HG03575 (cell line): ENCODE data around the gene MYH14.

Experiments used
- ATAC-seq: cut with Tn5 transposase; IDR thresholded peaks from one replicate; pipeline ENCODE4 v1.9.1; 2021; ENCODE audit not compliant: unreplicated experiment, insufficient number of reproducible peaks, low FRiP score; ENCODE audit errors: extremely low read depth

MYH14 gene

DNA sequence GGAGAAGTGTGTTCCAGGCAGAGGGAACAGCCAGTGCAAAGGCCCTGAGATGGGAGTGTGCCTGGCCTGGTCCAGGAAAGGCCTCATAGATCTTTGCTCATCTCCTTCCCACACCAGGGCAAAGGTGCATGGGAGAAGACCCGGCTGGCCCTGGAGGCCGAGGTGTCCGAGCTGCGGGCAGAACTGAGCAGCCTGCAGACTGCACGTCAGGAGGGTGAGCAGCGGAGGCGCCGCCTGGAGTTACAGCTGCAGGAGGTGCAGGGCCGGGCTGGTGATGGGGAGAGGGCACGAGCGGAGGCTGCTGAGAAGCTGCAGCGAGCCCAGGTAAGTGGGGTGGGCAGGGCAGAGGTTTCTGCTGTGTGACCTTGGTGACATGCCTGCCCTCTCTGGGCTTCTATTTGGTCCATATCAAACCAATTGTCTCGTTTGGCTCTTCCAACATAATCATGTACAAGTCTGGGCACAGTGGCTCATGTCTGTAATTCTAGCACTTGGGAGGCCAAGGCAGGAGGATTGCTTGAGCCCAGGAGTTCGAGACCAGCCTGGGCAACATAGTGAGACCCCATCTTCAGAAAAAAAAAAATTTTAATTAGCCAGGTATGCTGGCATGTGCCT, 74.7 kb downstream of the MYH14 start:
- no peak for ATAC-seq

DNA sequence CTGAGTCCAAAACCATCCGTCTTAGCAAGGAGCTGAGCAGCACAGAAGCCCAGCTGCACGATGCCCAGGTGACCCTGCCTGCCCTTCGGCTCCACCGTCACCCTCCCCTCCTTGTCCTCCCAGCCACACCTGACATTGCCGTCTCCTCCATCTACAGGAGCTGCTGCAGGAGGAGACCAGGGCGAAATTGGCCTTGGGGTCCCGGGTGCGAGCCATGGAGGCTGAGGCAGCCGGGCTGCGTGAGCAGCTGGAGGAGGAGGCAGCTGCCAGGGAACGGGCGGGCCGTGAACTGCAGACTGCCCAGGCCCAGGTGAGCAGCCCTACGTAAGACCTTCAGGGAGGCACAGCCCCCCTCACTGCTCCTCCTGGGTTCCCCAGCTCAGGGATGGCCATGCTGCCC, 76.7 kb downstream of the MYH14 start:
- ATAC-seq: no peak

DNA sequence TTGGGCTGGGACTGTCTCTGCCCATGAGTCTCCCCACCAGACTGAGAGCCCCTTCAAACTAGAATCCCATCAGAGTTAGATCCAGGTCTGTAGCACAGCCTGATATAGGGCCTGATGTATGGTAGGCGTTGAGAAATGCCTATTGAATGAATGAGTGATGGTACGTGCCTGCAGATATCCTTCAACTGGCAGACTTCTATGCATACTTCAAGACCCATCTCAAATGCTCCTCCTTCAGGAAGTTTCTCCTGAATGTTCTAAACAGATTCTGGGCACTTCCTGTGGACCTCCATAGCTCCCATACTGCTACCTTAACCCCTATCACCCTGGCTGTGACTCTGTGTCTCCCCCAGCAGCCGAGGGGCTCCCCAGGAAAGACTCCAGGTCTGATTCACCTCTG, 77.6 kb downstream of the MYH14 start:
- no peak for ATAC-seq

DNA sequence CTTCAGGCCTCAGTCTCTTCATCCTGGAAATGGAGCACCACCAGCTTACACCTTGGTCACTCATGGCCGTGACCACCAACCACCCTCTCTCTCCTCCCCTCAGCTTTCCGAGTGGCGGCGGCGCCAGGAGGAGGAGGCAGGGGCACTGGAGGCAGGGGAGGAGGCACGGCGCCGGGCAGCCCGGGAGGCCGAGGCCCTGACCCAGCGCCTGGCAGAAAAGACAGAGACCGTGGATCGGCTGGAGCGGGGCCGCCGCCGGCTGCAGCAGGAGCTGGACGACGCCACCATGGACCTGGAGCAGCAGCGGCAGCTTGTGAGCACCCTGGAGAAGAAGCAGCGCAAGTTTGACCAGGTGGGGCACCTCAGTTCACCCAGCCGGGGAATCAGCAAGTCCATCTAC, 78.1 kb downstream of the MYH14 start:
- ATAC-seq: no peak

DNA sequence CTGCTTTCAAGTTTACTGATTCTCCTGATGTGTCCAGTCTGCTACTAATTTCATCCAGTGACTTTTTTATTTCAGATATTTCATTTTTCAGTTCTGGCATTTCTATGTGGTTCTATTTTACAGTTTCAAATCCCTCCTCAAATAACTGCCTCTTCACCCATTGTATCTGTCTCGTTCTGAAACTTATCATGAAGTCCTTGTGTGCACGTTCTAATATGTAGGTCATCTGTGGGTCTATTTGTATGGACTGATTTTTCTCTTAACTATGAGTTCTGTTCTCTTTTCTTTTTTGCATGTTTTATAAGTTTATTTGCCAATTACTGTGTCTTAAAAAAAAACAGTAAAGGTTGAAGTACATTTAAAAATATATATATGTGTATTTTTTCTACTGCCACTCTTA, 82.4 kb downstream of the MYH14 start:
- no peak for ATAC-seq

DNA sequence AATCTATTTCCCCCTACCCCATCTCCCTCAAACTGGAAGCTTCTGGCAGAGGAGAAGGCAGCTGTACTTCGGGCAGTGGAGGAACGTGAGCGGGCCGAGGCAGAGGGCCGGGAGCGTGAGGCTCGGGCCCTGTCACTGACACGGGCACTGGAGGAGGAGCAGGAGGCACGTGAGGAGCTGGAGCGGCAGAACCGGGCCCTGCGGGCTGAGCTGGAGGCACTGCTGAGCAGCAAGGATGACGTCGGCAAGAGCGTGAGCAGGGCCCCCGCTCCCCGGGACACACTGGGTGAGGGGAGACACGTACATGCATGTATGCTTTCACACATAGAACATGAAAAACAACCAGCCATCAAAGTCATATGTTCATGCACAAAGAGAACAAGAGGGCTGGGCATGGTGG, 83.0 kb downstream of the MYH14 start:
- no peak for ATAC-seq

DNA sequence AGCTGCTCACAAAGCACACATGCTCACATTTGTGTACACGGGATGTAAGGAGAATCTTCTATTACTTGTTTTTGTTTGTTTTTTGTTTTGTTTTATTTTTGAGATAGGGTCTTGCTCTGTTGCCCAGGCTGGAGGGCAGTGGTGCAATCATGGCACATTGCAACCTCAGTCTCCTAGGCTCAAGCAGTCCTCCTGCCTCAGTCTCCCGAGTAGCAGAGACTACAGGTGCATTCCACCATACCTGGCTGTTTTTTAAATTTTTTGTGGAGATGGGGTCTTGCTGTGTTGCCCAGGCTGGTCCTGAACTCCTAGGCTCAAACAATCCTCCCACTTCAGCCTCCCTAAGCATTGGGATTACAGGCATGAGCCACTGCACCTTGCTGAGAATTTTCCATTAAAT, 83.9 kb downstream of the MYH14 start:
- no peak for ATAC-seq

DNA sequence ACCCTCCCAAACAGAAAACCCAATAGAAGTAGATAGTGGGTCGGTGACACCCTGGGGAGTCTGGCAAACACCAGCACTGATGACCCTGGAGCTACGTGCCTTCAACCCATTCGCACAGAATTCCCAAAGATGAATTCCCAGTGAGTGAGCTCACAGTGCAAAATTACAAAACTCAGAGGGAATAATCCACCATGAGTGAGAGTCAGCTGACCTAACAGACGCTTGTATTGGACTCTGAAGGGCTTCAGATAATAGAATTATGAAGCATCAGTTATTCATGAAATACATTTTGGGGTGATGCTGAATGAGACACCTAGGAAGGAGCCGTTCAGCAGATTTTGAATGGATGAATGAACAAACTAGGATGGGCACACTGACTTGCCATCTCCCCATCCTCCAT, 85.5 kb downstream of the MYH14 start:
- ATAC-seq: no peak

DNA sequence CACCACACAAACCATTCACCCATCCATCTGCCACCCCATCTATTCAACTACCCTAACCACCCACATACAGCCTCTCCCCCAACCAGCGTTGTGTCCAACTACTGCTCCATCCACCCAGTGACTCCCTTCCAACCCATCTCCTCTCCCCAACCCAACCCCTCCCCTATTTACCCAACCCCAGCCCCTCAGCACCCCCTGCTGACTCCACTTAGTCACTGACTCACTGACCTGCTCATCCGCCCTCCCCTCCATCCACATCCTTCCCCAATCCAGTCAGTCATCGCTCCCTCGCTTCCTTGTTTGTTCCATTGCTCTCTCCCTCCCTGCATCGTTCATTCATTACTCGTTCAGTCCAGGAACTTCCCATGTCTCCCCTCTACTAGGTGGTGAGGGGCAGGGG, 86.6 kb downstream of the MYH14 start:
- no peak for ATAC-seq

DNA sequence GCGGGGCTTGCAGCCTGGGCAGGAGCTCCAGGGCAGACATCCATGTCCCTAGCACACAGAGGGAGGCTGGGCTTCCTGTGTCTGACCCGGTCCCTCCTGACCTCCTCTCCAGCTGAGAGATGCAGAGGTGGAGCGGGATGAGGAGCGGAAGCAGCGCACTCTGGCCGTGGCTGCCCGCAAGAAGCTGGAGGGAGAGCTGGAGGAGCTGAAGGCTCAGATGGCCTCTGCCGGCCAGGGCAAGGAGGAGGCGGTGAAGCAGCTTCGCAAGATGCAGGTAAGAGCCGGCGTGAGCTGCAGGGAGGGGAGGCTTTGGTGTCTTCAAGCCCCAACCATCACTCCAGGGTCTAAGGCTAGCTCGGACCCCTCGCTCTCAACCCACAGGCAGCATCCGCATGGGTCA, 87.4 kb downstream of the MYH14 start:
- no peak for ATAC-seq

DNA sequence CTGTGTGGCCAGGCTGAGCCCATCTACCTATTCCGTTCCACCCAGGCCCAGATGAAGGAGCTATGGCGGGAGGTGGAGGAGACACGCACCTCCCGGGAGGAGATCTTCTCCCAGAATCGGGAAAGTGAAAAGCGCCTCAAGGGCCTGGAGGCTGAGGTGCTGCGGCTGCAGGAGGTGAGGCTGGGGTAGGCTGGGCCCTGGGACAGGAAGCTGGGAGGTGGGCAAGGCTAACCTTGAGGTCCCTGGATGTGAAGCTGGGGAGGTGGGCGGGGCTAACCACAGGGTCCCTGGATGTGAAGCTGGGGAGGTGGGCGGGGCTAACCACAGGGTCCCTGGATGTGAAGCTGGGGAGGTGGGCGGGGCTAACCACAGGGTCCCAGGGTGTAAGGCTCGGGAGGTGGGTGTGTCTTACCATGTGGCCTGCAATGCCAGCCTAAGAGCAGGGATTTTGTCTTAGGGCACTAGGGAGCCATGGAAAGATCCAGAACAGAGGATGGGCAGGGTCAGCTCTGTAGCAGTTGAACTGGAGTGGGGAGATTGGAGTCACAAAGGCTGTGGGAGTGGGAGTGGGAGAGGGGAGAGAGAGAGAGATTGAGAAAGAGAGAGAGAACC, 88.9 kb downstream of the MYH14 start:
- ATAC-seq: no peak

DNA sequence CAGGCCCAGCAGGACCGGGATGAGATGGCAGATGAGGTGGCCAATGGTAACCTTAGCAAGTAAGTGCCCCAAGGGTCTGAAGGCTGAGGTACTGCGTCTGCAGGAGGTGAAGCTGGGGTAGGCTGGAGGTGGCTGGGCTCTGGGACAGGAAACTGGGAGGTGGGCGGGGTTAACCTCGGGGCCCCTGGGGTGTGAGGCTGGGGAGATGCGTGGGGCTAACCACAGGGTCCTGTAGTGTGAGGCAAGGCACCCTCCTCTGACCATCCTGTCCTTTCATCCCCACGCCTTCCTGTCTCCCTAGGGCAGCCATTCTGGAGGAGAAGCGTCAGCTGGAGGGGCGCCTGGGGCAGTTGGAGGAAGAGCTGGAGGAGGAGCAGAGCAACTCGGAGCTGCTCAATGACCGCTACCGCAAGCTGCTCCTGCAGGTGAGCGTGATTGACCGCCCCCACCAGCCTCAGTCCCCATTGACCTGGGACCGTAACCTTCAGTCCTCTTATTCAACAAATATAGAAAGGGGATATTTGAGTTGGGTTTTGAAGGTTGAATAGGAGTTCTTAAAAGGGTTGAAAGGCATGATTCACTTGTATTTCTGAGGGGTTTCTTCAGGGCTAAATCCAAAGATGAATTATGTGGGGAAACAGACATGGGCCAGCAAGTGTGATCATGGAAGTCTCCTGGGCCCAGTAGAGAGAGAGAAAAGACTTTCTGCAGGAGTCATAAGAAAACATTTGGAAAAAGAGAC, 90.0 kb downstream of the MYH14 start:
- no peak for ATAC-seq

DNA sequence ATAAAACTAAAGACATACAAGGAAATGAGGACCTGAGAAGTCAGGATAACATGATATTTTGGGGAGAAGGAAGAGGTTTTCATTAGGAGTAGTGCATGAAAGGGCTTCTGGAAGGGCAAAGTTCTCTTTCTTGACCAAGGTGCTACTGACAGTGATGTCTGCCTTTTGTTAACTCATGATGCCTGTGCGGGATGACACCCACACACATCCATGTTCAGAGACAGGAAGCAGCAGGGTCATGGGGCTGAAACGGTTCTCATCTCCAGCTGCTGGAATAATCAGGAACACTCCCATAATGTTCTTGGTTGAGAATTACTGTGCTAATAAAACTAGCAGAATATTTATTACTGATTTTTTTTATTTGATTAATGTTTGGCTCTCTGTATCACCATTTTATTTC, 96.6 kb downstream of the MYH14 start:
- ATAC-seq: no peak

DNA sequence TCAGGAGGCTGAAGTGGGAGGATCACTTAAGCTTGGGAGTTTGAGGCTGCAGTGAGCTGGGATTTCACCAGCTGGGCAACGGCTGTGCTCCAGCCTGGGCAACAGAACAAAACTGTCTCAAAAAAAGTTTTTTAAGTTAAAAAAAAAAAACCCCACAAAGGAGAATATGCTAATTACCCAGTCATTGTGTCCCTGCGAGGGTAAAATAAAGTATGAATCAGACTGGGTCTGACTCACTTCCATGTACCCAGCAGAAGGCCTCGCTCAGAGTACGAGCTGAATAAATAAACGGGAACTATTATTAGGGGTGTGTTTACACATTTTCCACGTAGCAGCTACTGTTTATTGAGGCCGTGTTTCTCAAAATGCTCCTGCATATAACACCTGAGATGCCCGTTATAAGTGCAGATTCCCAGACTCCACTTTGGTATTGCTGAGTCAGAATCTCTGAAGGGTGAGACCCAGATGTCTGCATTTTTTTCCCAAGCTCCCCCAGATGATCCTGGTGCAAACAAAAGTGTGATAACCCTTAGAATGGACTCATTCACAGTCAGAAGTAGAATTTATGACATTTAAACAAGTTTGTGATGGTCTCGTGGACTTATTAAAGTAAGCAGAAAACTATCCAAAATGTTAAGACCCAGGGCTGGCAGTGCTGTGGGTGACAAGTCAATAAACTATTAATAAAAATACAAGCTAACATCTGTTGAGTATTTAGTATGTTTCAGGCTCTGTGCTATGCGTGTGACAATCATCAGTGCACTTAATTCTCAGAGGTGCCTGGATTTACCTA, 97.6 kb downstream of the MYH14 start:
- ATAC-seq: no peak

DNA sequence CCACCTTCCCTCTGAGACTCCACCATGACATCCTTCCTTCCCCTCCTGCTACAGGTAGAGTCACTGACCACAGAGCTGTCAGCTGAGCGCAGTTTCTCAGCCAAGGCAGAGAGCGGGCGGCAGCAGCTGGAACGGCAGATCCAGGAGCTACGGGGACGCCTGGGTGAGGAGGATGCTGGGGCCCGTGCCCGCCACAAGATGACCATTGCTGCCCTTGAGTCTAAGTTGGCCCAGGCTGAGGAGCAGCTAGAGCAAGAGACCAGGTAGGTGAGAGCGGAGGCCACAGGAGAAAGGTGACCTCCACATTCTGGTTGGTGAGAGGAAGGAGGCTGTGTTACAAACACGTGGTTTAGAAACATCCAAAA, 98.2 kb downstream of the MYH14 start:
- ATAC-seq: no peak

DNA sequence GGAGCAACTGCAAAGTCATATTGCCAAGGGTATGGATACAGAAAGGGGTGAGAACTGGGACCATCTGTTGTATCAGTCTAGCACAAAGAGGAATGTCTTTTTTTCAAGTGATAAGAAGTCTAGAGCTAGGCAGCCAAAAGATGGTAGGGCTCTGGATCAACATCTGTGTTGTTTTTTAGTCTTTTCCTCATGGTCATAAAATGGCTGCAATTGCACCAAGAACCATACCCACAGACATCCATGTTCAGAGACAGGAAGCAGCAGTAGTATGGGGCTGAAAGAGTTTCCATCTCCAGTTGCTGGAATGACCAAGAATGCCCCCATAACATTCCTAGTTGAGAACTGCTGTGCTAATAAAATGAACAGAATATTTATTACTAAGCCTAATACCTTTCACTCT, 100.1 kb downstream of the MYH14 start:
- ATAC-seq: no peak

DNA sequence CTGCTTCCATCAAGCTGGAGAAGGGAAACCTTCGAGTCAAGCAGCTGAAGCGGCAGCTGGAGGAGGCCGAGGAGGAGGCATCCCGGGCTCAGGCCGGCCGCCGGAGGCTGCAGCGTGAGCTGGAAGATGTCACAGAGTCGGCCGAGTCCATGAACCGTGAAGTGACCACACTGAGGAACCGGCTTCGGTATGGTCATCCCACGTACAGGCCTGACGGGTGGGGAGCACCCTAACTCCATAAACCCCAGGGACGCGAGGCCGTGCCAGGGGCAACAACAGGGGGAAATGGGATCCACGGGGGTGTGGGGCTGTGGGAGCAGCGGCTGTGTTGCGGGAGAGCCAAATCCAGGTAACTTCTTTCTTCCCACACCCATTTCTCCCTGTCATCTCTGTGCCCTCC, 105.6 kb downstream of the MYH14 start:
- no peak for ATAC-seq

DNA sequence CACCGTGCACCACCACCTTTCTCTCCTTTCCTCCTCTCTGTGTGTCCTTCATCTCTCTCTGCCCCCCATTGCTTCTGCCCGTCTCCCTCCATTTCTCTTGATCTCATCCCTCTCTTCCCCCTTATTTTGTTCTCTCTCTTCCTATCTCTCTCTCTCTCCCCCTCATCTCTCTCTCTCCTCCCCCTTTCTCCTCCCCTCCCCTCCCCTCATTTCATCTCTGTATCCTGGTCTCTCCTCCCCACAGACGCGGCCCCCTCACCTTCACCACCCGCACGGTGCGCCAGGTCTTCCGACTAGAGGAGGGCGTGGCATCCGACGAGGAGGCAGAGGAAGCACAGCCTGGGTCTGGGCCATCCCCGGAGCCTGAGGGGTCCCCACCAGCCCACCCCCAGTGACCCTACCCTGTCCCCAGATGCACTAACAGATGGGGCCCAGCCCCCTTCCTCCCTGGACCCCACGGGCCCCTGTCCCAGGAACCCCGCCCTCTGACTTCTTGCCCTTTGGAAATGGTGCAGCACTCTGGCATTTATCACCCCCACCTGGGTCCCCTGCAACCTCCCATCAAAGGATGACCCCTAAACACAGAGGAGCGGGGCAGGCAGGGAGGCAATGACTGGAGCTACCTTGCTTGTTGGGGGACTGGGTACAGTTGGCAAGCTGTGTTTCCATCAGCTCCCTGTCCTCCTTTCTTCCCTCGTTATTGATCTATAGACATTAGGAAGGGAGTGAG, 106.1 kb downstream of the MYH14 start:
- ATAC-seq: no peak

DNA sequence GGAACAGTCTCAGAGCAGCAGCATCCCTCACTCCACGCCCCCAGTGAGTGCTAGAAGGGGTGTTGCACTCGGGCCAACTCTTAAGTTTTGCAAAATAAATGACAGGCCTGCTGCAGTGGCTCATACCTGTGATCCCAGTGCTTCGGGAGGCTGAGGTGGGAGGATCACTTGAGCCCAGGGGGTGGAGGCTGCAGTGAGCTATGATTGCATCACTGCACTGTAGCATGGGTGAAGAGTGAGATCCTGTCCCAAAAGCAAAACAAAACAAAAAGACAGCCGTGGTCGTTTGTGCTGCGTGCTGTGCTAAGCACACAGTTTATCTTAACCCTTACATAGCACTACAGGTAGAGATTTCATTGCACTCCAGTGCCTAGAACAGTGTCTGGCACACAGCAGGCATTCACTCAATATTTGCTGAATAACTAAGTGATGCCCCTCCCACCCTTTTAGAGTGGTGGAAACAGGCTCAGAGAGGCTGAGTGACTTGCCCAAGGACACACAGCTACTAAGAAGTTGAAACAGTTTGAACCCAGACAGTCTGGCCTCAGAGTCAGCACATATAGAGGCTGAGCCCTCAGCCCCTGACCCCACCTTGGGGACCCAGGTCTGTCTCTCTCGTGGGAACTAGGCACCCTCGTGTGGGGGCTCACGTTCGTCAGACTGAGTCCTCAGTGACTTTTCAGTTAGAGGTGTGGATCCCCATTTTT, 107.5 kb downstream of the MYH14 start:
- ATAC-seq: no peak
